ENCODE data around the gene POLR2L. TPM values are rescaled to one million over a fixed set of nuclear protein-coding genes. Genes with fewer than 3 reads are reported as not detected.

POLR2L gene
- total RNA-seq, 1 donor from 2014 or later: 46.4 TPM

DNA sequence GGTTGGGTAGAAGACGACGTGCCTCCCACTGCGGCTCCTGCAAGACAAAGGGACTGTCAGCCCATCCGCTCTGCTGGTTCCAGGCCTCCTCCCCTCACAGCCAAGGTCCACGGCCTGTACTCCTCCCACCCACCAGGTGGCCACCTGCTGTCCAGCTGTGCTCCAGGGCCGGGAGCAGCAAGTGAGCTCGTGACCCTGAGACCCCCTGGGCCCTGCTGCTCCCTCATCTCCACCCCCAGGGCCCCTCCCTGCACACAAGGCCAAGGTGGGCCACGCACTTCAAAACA lies 27.7 kb upstream of the POLR2L start:
- no peaks in the 10 kb centered on the region for H3K27me3 ChIP-seq (ENCODE audit: control insufficient read depth in 3 of 3, insufficient read depth in 3 of 3, low read length in 3 of 3)
- peaks cover 8 to 17% (median 14%) of the 10 kb centered on the region in 3 donors for H3K36me3 ChIP-seq (ENCODE audit: control insufficient read depth in 3 of 3, insufficient read depth in 3 of 3, low read length in 3 of 3)
- H3K4me3 ChIP-seq (ENCODE audit: low read length in 3 of 3): no peak overlapping the region
- no peak overlapping the region for H3K27ac ChIP-seq (ENCODE audit: low read depth, low read length)
- H3K4me1 ChIP-seq (ENCODE audit: control insufficient read depth in 3 of 3, insufficient read depth in 3 of 3, low read length in 3 of 3): no peaks in the 10 kb centered on the region
- no peak overlapping the region for H3K9ac ChIP-seq (ENCODE audit: low read depth in 1 of 3, low read length in 3 of 3)
- H3K9me3 ChIP-seq (ENCODE audit: control insufficient read depth in 3 of 3, low read length in 3 of 3): no peaks in the 10 kb centered on the region

DNA sequence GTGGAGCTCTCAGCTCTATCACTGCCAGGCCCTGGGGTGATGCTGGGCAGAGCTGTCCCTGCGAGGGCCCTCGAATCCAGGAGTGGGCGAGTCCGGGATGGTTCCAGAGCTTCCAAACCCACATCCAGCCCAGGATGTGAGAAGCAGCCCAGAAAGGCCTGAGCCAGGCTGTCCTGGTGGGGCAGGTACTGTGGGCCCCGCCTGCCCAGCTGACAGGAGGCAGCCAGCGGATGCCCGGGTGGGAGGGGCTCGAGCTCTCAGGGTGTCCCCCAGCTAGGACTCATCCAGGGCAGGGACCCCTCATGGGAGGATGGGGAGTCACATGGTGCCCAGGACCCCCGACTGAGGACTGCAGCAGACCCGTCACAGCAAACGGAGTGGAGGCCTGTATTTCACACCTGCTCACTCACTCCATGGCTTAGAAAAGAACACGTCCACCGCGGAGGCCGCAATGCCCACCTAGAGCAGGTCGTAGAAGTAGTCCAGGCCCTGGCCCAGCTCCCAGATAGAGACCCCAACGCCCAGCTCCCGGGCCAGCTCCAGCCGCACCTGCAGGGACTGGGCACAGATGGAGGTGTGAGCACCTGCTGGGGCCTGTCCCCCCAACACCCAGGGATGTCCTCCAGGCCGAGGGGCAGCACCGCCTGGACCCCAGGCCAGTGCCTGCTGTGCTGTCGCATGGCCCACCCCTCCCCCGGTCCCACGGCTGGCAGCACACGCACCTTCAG lies 27.2 kb upstream of the POLR2L start:
- Histone ChIP-seq H3K27me3 (ENCODE audit: control insufficient read depth in 3 of 3, insufficient read depth in 3 of 3, low read length in 3 of 3) (no peaks in the 10 kb centered on the region), H3K9me3 (ENCODE audit: control insufficient read depth in 3 of 3, low read length in 3 of 3) (no peaks in the 10 kb centered on the region), H3K4me3 (ENCODE audit: low read length in 3 of 3) (no peak overlapping the region), H3K36me3 (ENCODE audit: control insufficient read depth in 3 of 3, insufficient read depth in 3 of 3, low read length in 3 of 3) (peaks cover 8 to 18% (median 14%) of the 10 kb centered on the region in 3 donors), H3K9ac (ENCODE audit: low read depth in 1 of 3, low read length in 3 of 3) (no peak overlapping the region), H3K27ac (ENCODE audit: low read depth, low read length) (no peak overlapping the region), H3K4me1 (ENCODE audit: control insufficient read depth in 3 of 3, insufficient read depth in 3 of 3, low read length in 3 of 3) (no peaks in the 10 kb centered on the region)

DNA sequence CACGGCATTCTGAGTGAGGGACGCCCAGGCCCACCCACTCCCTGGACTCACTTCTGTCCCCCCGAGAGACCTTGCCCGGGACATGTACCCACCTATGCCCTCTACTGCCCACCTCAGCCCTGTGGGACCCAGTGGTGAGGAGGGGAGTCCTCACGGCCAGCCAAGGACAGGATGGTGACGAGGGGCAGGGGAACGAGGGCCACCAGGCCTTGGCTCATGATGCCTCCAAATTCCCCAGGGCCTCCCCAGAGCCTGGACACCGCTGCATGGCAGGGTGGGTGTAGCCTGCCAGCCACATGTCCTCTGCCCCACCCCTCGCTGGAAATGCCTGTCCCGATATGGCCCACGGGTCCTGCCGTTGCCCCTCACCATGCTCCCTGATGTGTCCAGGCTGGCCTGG lies 26.5 kb upstream of the POLR2L start:
- H3K9ac ChIP-seq (ENCODE audit: low read depth in 1 of 3, low read length in 3 of 3): no peak overlapping the region
- no peaks in the 10 kb centered on the region for H3K4me1 ChIP-seq (ENCODE audit: control insufficient read depth in 3 of 3, insufficient read depth in 3 of 3, low read length in 3 of 3)
- H3K27me3 ChIP-seq (ENCODE audit: control insufficient read depth in 3 of 3, insufficient read depth in 3 of 3, low read length in 3 of 3): no peaks in the 10 kb centered on the region
- H3K27ac ChIP-seq (ENCODE audit: low read depth, low read length): no peak overlapping the region
- H3K4me3 ChIP-seq (ENCODE audit: low read length in 3 of 3): no peak overlapping the region
- H3K36me3 ChIP-seq (ENCODE audit: control insufficient read depth in 3 of 3, insufficient read depth in 3 of 3, low read length in 3 of 3): peaks cover 8 to 18% (median 16%) of the 10 kb centered on the region in 3 donors
- H3K9me3 ChIP-seq (ENCODE audit: control insufficient read depth in 3 of 3, low read length in 3 of 3): no peaks in the 10 kb centered on the region

DNA sequence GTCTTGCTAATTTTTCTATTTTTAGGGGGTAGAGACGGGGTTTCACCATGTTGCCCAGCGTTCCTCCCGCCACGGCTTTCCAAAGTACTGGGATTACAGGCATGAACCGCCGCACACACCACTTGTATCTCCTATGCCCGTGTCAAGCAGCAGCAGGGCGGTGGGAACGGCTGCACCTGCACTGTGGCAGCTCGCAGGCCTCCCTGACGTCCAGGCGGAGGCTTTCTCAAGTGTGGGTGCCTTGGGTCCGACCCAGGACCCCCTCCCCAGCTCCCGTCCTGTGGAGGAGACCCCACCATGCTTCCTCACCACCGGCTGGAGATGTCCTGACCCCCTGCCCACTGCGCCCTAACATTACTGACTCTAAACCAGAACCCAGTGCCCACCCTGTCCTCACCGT lies 26.1 kb upstream of the POLR2L start:
- no peak overlapping the region for H3K9ac ChIP-seq (ENCODE audit: low read depth in 1 of 3, low read length in 3 of 3)

DNA sequence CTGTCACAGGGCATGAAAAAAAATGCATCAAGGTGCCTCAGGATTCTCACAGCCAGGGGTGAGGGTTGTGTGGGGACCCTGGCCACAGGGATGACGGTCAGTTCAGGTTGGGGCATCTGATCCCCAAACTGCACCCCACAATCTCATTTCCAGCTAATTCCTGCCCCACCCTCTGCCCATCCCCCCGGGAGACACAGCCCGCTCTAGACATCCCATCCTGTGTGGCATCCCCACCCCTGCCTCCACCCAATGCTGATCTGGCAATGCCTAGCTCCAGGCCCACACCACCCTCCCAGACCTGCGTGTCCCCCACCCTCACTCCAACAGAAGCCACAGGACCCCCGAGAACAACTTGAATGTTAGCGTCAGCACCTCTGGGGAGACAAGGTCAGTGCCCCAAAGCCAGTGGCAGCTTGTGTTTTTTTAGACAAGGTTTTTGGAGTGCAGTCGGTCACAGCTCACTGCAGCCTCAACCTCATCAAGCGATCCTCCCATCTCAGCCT lies 25.6 kb upstream of the POLR2L start:
- Histone ChIP-seq H3K36me3 (ENCODE audit: control insufficient read depth in 3 of 3, insufficient read depth in 3 of 3, low read length in 3 of 3) (peaks cover 8 to 18% (median 17%) of the 10 kb centered on the region in 3 donors), H3K9me3 (ENCODE audit: control insufficient read depth in 3 of 3, low read length in 3 of 3) (no peaks in the 10 kb centered on the region)

More for the DNA sequence above, 26.1 kb upstream of the POLR2L start:
- Histone ChIP-seq H3K9me3 (ENCODE audit: control insufficient read depth in 3 of 3, low read length in 3 of 3) (no peaks in the 10 kb centered on the region), H3K27ac (ENCODE audit: low read depth, low read length) (no peak overlapping the region), H3K4me1 (ENCODE audit: control insufficient read depth in 3 of 3, insufficient read depth in 3 of 3, low read length in 3 of 3) (no peaks in the 10 kb centered on the region), H3K36me3 (ENCODE audit: control insufficient read depth in 3 of 3, insufficient read depth in 3 of 3, low read length in 3 of 3) (peaks cover 8 to 18% (median 17%) of the 10 kb centered on the region in 3 donors), H3K4me3 (ENCODE audit: low read length in 3 of 3) (no peak overlapping the region), H3K27me3 (ENCODE audit: control insufficient read depth in 3 of 3, insufficient read depth in 3 of 3, low read length in 3 of 3) (no peaks in the 10 kb centered on the region)

DNA sequence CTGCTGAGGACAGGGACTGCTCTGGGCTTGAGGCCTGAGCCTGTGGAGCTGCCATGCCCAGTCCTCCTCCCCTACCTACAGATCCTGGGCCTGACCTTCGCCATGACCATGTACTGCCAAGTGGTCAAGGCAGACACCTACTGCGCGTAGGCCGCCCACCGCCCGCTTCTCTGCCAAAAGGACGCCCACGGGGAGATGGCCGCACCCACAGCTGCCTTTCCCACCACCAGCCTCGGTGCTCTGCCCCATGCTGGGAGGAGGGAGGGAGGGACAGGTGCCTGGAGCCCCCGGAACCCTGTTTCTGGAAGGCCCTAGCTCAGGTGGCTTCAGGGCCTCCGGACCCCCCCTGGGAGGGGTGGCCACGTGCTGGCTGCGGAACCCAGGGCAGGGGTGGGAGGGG lies 24.2 kb upstream of the POLR2L start:
- no peaks in the 10 kb centered on the region for H3K9me3 ChIP-seq (ENCODE audit: control insufficient read depth in 3 of 3, low read length in 3 of 3)
- no peak overlapping the region for H3K27ac ChIP-seq (ENCODE audit: low read depth, low read length)
- H3K4me3 ChIP-seq (ENCODE audit: low read length in 3 of 3): no peak overlapping the region
- H3K4me1 ChIP-seq (ENCODE audit: control insufficient read depth in 3 of 3, insufficient read depth in 3 of 3, low read length in 3 of 3): peaks cover 4 to 8% (median 6%) of the 10 kb centered on the region in 3 donors
- no peak overlapping the region for H3K9ac ChIP-seq (ENCODE audit: low read depth in 1 of 3, low read length in 3 of 3)
- H3K36me3 ChIP-seq (ENCODE audit: control insufficient read depth in 3 of 3, insufficient read depth in 3 of 3, low read length in 3 of 3): peaks cover 8 to 18% (median 17%) of the 10 kb centered on the region in 3 donors
- H3K27me3 ChIP-seq (ENCODE audit: control insufficient read depth in 3 of 3, insufficient read depth in 3 of 3, low read length in 3 of 3): no peaks in the 10 kb centered on the region

More for the DNA sequence above, 25.6 kb upstream of the POLR2L start:
- H3K9ac ChIP-seq (ENCODE audit: low read depth in 1 of 3, low read length in 3 of 3): no peak overlapping the region
- no peak overlapping the region for H3K4me3 ChIP-seq (ENCODE audit: low read length in 3 of 3)
- no peaks in the 10 kb centered on the region for H3K27me3 ChIP-seq (ENCODE audit: control insufficient read depth in 3 of 3, insufficient read depth in 3 of 3, low read length in 3 of 3)
- H3K27ac ChIP-seq (ENCODE audit: low read depth, low read length): no peak overlapping the region
- H3K4me1 ChIP-seq (ENCODE audit: control insufficient read depth in 3 of 3, insufficient read depth in 3 of 3, low read length in 3 of 3): no peaks in the 10 kb centered on the region

DNA sequence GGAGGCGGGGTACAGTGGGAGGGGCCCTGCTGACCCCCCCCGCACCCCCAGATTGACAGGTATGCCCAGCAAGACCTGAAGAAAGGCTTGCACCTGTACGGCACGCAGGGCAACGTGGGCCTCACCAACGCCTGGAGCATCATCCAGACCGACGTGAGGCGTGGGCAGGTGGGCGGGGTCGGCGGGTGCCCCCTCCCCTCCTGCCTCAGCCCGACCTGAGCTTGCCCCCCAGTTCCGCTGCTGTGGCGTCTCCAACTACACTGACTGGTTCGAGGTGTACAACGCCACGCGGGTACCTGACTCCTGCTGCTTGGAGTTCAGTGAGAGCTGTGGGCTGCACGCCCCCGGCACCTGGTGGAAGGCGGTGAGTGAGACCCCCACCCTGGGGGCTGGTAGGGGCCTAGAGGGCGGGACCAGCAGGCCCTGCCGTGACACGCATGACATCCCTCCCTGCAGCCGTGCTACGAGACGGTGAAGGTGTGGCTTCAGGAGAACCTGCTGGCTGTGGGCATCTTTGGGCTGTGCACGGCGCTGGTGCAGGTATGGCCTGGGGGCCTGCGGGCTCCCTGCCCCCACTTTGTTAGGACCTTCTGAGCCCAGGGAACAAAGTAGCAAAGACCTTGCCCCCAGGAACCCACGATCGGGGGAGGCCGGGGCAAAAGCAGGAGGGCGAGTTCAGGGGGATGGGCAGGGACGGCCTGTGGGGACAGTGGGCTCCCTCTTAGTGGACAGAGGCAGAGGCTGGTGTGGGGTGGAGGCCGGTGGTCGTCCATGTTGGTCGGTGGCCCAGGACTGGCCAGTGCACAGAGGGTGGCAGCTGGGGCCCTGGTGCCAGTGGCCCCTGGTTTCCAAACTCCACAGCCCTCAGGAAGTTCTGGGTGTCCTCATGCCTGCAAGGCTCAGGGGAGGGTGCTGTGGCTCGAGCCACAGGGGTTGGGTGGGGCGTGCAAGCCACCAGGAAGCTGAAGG lies 23.4 kb upstream of the POLR2L start:
- Histone ChIP-seq H3K36me3 (ENCODE audit: control insufficient read depth in 3 of 3, insufficient read depth in 3 of 3, low read length in 3 of 3) (peaks cover 8 to 18% (median 17%) of the 10 kb centered on the region in 3 donors), H3K27ac (ENCODE audit: low read depth, low read length) (no peak overlapping the region), H3K4me3 (ENCODE audit: low read length in 3 of 3) (no peak overlapping the region), H3K9ac (ENCODE audit: low read depth in 1 of 3, low read length in 3 of 3) (no peak overlapping the region), H3K27me3 (ENCODE audit: control insufficient read depth in 3 of 3, insufficient read depth in 3 of 3, low read length in 3 of 3) (no peaks in the 10 kb centered on the region), H3K9me3 (ENCODE audit: control insufficient read depth in 3 of 3, low read length in 3 of 3) (no peaks in the 10 kb centered on the region), H3K4me1 (ENCODE audit: control insufficient read depth in 3 of 3, insufficient read depth in 3 of 3, low read length in 3 of 3) (peaks cover 4 to 8% (median 6%) of the 10 kb centered on the region in 3 donors)

DNA sequence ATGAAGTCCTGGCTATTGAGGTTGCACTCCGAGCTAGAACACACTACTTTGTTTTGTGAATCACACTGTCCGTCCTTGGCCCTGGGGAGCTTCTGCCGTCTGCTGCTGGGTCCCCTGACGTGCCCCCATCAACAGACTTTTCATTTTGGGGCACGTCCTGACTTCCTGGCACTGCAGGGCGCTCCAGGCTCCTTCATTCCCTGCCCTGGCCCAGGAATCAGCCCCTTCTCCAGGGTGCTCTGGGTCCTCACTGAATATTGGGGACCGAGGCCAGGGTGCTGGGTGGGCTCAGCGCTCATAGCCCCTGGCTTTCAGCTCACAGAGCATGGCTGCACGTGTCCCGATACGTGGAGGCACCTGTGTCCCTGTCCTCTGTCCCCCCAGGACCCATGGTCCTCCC lies 22.6 kb upstream of the POLR2L start:
- H3K4me3 ChIP-seq (ENCODE audit: low read length in 3 of 3): no peak overlapping the region
- no peak overlapping the region for H3K9ac ChIP-seq (ENCODE audit: low read depth in 1 of 3, low read length in 3 of 3)
- H3K27me3 ChIP-seq (ENCODE audit: control insufficient read depth in 3 of 3, insufficient read depth in 3 of 3, low read length in 3 of 3): no peaks in the 10 kb centered on the region
- H3K4me1 ChIP-seq (ENCODE audit: control insufficient read depth in 3 of 3, insufficient read depth in 3 of 3, low read length in 3 of 3): peaks cover 7 to 14% (median 7%) of the 10 kb centered on the region in 3 donors
- H3K36me3 ChIP-seq (ENCODE audit: control insufficient read depth in 3 of 3, insufficient read depth in 3 of 3, low read length in 3 of 3): peaks cover 8 to 18% (median 17%) of the 10 kb centered on the region in 3 donors
- H3K9me3 ChIP-seq (ENCODE audit: control insufficient read depth in 3 of 3, low read length in 3 of 3): no peaks in the 10 kb centered on the region
- no peak overlapping the region for H3K27ac ChIP-seq (ENCODE audit: low read depth, low read length)

DNA sequence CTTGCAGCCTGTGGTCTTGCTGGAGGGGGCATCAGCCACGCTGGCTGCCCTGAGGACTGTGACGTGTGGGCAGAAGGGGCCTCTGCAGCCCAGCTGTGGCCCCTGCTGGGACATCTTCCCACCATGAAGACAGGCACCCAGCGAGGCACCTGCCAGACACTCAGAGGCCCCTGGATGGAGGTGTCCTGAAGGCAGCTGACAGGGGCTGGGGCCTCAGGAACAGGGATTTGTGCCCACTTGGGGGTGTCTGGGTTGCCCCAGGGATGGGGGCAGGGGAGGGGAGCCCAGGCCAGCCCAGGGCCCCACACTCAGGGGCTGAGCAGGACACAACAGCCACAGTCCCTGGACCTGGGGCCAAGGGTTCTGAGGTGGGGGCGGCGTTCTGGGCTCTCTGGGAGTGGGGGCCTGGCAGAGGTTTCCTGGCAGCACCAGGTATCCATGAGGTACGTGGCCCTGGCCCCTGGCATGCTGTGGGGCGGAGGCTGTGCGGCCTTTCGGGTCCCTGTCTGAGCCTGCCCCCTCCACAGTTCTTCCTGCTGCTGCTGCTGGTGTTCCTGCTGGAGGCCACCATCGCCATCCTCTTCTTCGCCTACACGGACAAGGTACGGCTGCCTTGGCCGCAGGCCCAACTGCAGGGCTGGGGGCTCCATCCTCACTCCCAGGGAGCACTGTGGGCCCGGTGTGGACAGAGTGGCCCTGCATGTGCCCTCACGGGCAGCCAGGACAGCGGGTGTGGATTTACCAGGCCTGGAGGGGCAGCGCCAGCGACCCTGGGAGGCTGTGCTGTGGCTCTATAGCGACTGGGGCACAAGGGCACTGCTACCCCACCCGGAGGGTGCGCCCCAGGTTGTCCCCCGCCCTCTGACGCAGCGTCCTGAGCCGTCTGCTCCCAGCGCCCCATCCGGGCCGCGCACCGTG lies 21.8 kb upstream of the POLR2L start:
- no peak overlapping the region for H3K27ac ChIP-seq (ENCODE audit: low read depth, low read length)
- peaks cover 8 to 18% (median 14%) of the 10 kb centered on the region in 3 donors for H3K36me3 ChIP-seq (ENCODE audit: control insufficient read depth in 3 of 3, insufficient read depth in 3 of 3, low read length in 3 of 3)
- H3K27me3 ChIP-seq (ENCODE audit: control insufficient read depth in 3 of 3, insufficient read depth in 3 of 3, low read length in 3 of 3): no peaks in the 10 kb centered on the region
- H3K4me3 ChIP-seq (ENCODE audit: low read length in 3 of 3): no peak overlapping the region
- H3K9ac ChIP-seq (ENCODE audit: low read depth in 1 of 3, low read length in 3 of 3): no peak overlapping the region
- H3K4me1 ChIP-seq (ENCODE audit: control insufficient read depth in 3 of 3, insufficient read depth in 3 of 3, low read length in 3 of 3): peaks cover 12 to 21% (median 13%) of the 10 kb centered on the region in 3 donors
- no peaks in the 10 kb centered on the region for H3K9me3 ChIP-seq (ENCODE audit: control insufficient read depth in 3 of 3, low read length in 3 of 3)
